Endothelial cell of umbilical vein (primary cell): Measurements from ENCODE around the gene SELENOO. TPM values are rescaled to one million over a fixed set of nuclear protein-coding genes. Genes with fewer than 3 reads are reported as not detected.

ENCODE experiments used
- BruUV-seq: library from RNA; stranded (reverse); fragments of 400-500 nt; replicated peaks from 2 replicates; lab custom pipeline; 2021; lab: Mats Ljungman, UMichigan
- CTCF ChIA-PET: fragments of 300-600, 350-600 bp; sonication (Branson Sonifier 250); formaldehyde crosslinking; loops from one replicate; lab custom pipeline; 2021; ENCODE audit warnings: antibody characterized with exemption, inconsistent platforms; lab: Charles Lee
- POLR2A ChIA-PET: fragments of 300-600, 350-600 bp; sonication (Branson Sonifier 250); formaldehyde crosslinking; loops from one replicate; lab custom pipeline; 2021; ENCODE audit warnings: antibody characterized with exemption, inconsistent platforms; lab: Charles Lee
- DNase-seq: peaks from one replicate; pipeline ENCODE4 v3.0.0-alpha.2; 2011; ENCODE audit warnings: low read depth, low spot score
- FAIRE-seq: peaks from 2 replicates; lab custom pipeline; 2011; peaks lifted over from hg19 to GRCh38; lab: Jason Lieb, UNC
- H2AFZ ChIP-seq: 2 replicates; pipeline ENCODE4 v1.6.0; 2012; ENCODE audit warnings: low read depth, low read length, control low read depth, inconsistent platforms
- H3K27ac ChIP-seq: 2 replicates; pipeline ENCODE4 v1.5.1; 2011; ENCODE audit warnings: low read depth, mild to moderate bottlenecking, control low read depth, low read length, moderate library complexity; ENCODE audit not compliant: insufficient read depth
- H3K27me3 ChIP-seq, 2 experiments: 2 replicates each; pipeline versions ENCODE4 v1.6.0 to v1.6.1; 2011; ENCODE audit warnings: low read length in 2 of 2, mixed read lengths in 1 of 2; ENCODE audit not compliant: control insufficient read depth in 2 of 2, insufficient read depth in 2 of 2
- H3K36me3 ChIP-seq, 2 experiments: 2 replicates in 1 of 2; 3 replicates in 1 of 2; pipeline ENCODE4 v1.5.1; 2011; ENCODE audit warnings: low read length in 2 of 2, mild to moderate bottlenecking in 1 of 2, moderate library complexity in 1 of 2; ENCODE audit not compliant: control insufficient read depth in 2 of 2, insufficient read depth in 2 of 2; ENCODE audit errors: extremely low read depth in 1 of 2
- H3K4me1 ChIP-seq: 3 replicates; pipeline ENCODE4 v1.5.1; 2011; ENCODE audit warnings: mild to moderate bottlenecking, low read length; ENCODE audit not compliant: control insufficient read depth, insufficient read depth; ENCODE audit errors: extremely low read depth
- H3K4me2 ChIP-seq: 2 replicates; pipeline ENCODE4 v1.6.1; 2011; ENCODE audit warnings: low read length, control low read depth, mixed read lengths; ENCODE audit not compliant: insufficient read depth
- H3K4me3 ChIP-seq, 3 experiments: fragments of 200-600 bp in 1 of 3; sonication (generic), shearing (Covaris generic) in 1 of 3; replicated peaks in 1 of 3; 2 replicates each; pipeline ENCODE4 v1.5.1; 2011 to 2016; ENCODE audit warnings: control low read depth in 3 of 3, low read length in 3 of 3, mild to moderate bottlenecking in 2 of 3, inconsistent platforms in 1 of 3, low read depth in 1 of 3, moderate library complexity in 1 of 3; ENCODE audit not compliant: insufficient read depth in 1 of 3
- H3K79me2 ChIP-seq: 2 replicates; pipeline ENCODE4 v1.6.0; 2012; ENCODE audit warnings: low read length, inconsistent platforms; ENCODE audit not compliant: control insufficient read depth, insufficient read depth
- H3K9ac ChIP-seq: replicated peaks from 2 replicates; pipeline ENCODE3; 2011; ENCODE audit warnings: low read length, control low read depth; ENCODE audit not compliant: insufficient read depth; ENCODE audit errors: extremely low read depth
- H3K9me1 ChIP-seq: replicated peaks from 3 replicates; pipeline ENCODE4 v1.6.0; 2011; ENCODE audit warnings: mild to moderate bottlenecking, low read length; ENCODE audit not compliant: control insufficient read depth, insufficient read depth; ENCODE audit errors: extremely low read depth
- H3K9me3 ChIP-seq: replicated peaks from 2 replicates; pipeline ENCODE4 v1.5.1; 2012; ENCODE audit warnings: low read length, inconsistent platforms; ENCODE audit not compliant: control insufficient read depth, insufficient read depth
- H4K20me1 ChIP-seq: replicated peaks from 2 replicates; pipeline ENCODE3; 2011; ENCODE audit warnings: mild to moderate bottlenecking, low read length; ENCODE audit not compliant: control insufficient read depth, insufficient read depth; ENCODE audit errors: extremely low read depth
- CTCF ChIP-seq, 2 donors: IDR thresholded peaks; 1 replicate in 1 of 2; 2 replicates in 1 of 2; pipeline ENCODE4 v1.5.1; 2011; ENCODE audit warnings: low read length in 2 of 2, mild to moderate bottlenecking in 2 of 2, moderate library complexity in 2 of 2, control low read depth in 1 of 2, inconsistent platforms in 1 of 2, low read depth in 1 of 2; ENCODE audit not compliant: insufficient read depth in 1 of 2; ENCODE audit errors: extremely low read depth in 1 of 2
- EZH2 ChIP-seq: IDR thresholded peaks from 2 replicates; pipeline ENCODE4 v1.6.1; 2012; ENCODE audit warnings: borderline replicate concordance, low read depth, mild to moderate bottlenecking, moderate library complexity, low read length, inconsistent platforms; ENCODE audit not compliant: severe bottlenecking
- FOS ChIP-seq: IDR thresholded peaks from 2 replicates; pipeline ENCODE4 v1.6.1; 2011; ENCODE audit warnings: mild to moderate bottlenecking, low read length, moderate library complexity, borderline replicate concordance; ENCODE audit not compliant: insufficient read depth
- GATA2 ChIP-seq: IDR thresholded peaks from 2 replicates; pipeline ENCODE4 v1.7.0; 2011; ENCODE audit warnings: low read depth, mild to moderate bottlenecking, moderate library complexity, mixed read lengths, low read length; ENCODE audit not compliant: insufficient read length, insufficient read depth
- JUN ChIP-seq: IDR thresholded peaks from 2 replicates; pipeline ENCODE4 v1.6.1; 2011; ENCODE audit warnings: borderline replicate concordance, low read depth; ENCODE audit not compliant: insufficient read length, insufficient read depth
- MAX ChIP-seq: IDR thresholded peaks from 2 replicates; pipeline ENCODE4 v1.6.1; 2011; ENCODE audit not compliant: insufficient read depth, insufficient read length
- MYC ChIP-seq: IDR thresholded peaks from one replicate; pipeline ENCODE4 v1.6.1; 2011; ENCODE audit warnings: mild to moderate bottlenecking, low read depth, low read length
- POLR2A ChIP-seq: IDR thresholded peaks from 2 replicates; pipeline ENCODE4 v1.6.1; 2012; ENCODE audit warnings: low read depth, mild to moderate bottlenecking, control low read depth, low read length
- POLR2AphosphoS5 ChIP-seq: IDR thresholded peaks from 2 replicates; pipeline ENCODE4 v1.6.1; 2012; ENCODE audit warnings: low read depth, mild to moderate bottlenecking, control low read depth, low read length, moderate library complexity; ENCODE audit not compliant: insufficient read depth
- dilution Hi-C: fragments of 300-500 bp; cut with MboI; formaldehyde crosslinking; loops from one replicate; pipeline ENCODE4 v1.15.0; 2019; ENCODE audit warnings: low sequenced_read_pairs; ENCODE audit not compliant: extremely low pct_ligation_motif_present
- intact Hi-C: fragments of 100-400 bp; cut with micrococcal nuclease; formaldehyde crosslinking; loops from one replicate; pipeline ENCODE4 v1.10.0; 2022
- polyA plus RNA-seq, 4 experiments: library from polyadenylated mRNA; depleted of rRNA in 3 of 4; stranded (reverse) in 3 of 4; unstranded in 1 of 4; fragments of >200 nt; gene quantifications; 2 replicates each; pipeline versions ENCODE4 v1.2.1 to v1.2.3, GENCODE V29; 2011 to 2012; ENCODE audit warnings: missing spikeins in 1 of 4
- total RNA-seq: library from RNA; stranded (reverse); gene quantifications from 2 replicates; pipeline ENCODE4 v1.2.3, GENCODE V29; 2021

Gene SELENOO
- total and polyA plus RNA-seq, 2 donors (not counting 3 experiments of a cell fraction or from before 2014, with no cell fraction given) = 24.1 to 37.5 TPM

DNA sequence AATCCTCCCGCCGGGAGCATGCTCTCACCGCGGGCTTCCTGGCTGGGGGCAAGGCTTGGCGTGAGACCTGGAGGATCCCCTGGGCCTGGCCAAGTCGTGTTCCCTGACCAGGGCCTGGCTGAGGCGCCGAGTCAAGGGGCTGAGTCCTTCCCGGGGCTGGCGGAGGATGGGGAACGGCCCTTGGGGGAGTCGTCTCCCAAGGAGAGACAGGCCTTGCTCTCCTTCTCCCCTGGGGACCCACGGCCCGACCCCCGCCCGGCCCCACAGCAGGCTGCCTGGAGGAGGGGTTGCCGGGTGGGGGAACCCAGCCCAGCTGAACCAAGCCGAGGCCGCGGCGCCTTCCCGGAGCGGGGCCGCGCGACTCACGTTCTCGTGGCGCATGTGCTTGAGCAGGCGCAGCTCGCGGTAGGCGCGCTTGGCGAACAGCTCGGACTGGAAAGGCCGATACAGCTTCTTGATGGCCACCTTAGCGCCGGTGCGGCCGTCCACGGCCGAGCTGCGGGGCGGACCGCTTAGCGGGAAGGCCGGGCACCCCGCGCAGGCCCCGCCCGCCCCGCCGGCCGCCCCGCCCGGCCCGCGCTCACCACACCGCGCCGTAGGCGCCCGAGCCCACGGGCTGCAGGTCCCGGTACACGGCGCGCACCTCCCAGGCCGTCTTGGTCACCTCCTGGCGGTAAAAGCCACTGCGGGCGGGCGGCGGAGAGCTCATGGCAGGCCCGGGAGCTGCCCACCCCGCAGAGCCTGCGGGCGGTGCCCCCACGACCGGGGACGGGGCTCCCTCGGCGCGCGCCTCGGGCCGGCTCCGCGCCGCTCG lies 60.2 kb downstream of the SELENOO start:
- H3K9me1 ChIP-seq = no peaks in the 10 kb centered on the region
- FAIRE-seq = peak; percentile 59
- H3K36me3 ChIP-seq = peaks cover 0 to 19% of the 10 kb centered on the region in 2 experiments
- peak overlapping the region; percentile 85 for H3K4me2 ChIP-seq
- H3K4me1 ChIP-seq = peaks cover 11% of the 10 kb centered on the region
- CTCF ChIA-PET = interaction anchor here (0.7 to 4.9 kb wide), 5 partner anchors 9 to 81 kb away, joined by 3 to 41 read pairs (median 9); partner anchors contain the start of genes HDAC10 and MAPK11
- dilution Hi-C loops = no loop called here
- no peaks in the 10 kb centered on the region for H3K9me3 ChIP-seq
- POLR2A ChIA-PET = interaction anchor here (1.3 kb wide), 1 partner anchor 11 kb away, joined by 3 read pairs; no protein-coding TSS in a partner anchor
- H3K27ac ChIP-seq = peak overlapping the region; percentile 22
- TF ChIP-seq POLR2A (no peak), EZH2 (no peak), CTCF (IDR thresholded peaks at IDR 0.05; ENCODE audit: extremely low read depth in 1 of 2, insufficient read depth in 1 of 2, low read depth in 1 of 2, low read length in 2 of 2) (no peak), POLR2AphosphoS5 (no peak), MAX (no peak), FOS (no peak), GATA2 (no peak), JUN (no peak), MYC (no peak)
- no peaks in the 10 kb centered on the region for H4K20me1 ChIP-seq
- peak overlapping the region; percentile 23 to 69 (median 49) for H3K4me3 ChIP-seq
- peaks cover 22% of the 10 kb centered on the region for H3K79me2 ChIP-seq
- no peaks in the 10 kb centered on the region for H3K27me3 ChIP-seq
- H2AFZ ChIP-seq = peak overlapping the region; percentile 76
- DNase-seq = peak; percentile 54
- intact Hi-C loops = loop anchor here (1.0 kb wide), 1 partner anchor 9 kb away; the partner anchor contains the start of gene MAPK11
- no TSS peak for BruUV-seq
- peak overlapping the region; percentile 67 for H3K9ac ChIP-seq
